GM21367 (cell line): ENCODE data around the gene PALLD.

ENCODE experiments used
- ATAC-seq: cut with Tn5 transposase; IDR thresholded peaks from one replicate; pipeline ENCODE4 v1.9.1; 2021; ENCODE audit not compliant: unreplicated experiment

The PALLD gene

DNA sequence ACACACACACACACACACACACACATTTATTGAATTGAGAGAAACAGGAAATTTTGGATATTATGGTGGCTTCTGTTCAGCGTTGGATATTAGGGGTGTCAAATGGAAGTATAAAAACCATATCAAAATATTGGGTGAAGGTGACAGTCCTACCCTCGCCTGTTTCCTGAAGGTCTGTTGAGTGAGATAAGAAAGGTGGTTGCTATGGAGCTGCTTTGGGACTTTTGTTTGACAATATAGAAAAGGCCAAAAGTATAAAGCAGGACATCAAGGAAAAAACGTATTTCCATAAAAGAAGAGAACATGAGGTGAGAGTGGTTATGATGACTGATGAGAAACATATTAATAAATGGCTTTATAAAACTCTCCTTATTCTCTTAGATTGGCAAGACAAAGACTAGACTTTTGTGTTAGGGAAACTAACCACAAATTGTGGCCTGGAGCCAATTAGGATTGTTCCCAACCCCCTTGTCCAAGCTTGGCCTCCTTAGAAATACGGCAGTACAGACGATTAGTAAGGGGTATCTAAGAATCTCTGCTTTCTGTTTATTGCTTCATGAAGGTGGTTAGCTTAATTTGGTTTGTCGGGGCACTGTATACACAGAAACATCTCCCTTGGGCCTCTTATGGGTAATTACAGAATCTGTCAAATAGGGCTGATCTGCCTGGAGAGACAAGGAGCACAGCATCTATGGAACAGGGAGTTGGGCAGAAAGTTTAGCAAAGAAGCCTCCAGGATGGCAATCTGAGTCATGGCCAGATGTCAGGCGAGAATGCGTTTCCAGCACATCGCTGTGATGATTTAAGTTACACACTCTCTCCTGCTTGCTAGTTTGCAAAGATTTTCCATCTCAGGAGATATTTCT, 315.2 kb downstream of the PALLD start:
- ATAC-seq, result no peak

- ATAC-seq, result no peak
Measured at GRCh38 chr4:168812806-168813205, 316.0 kb downstream of the PALLD start.

DNA sequence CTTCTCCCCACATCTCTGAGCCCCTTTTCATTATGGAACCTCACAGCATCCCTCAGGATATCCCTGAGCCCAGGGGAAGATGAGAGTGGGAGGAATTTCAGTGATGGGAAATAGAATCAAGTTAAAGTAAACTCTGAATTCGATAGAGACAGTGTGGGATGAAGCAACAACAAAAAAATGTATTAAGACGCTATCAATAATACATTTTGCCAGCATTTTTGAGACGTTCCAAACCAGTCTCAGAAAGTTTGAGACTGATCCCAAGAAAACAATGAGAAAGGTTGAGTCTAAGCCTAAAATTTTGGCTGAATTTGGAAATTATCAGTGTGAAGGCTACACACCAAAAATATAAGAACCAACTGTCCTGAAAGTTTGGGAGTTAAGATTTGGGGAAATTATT, 317.0 kb downstream of the PALLD start:
- no peak for ATAC-seq

- no peak for ATAC-seq
Measured at GRCh38 chr4:168815379-168816345, 318.8 kb downstream of the PALLD start.

DNA sequence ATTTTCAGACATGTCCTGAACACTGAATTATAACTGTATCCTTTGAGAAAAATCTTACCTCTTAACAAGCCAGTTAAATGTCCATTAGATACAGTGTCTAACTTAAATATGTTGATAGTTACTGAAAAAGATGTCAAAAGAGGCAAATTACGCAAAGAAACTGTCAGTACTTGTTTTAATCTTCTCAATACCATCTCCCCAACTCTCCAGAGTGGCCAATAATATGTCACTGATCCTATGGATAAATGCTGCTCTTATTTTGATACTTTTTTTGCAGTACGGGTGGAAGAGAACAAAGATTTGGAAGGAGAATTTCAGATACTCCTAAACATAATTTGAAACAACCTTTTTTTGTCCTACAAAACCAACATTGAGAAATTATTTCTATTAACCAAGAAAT, 320.5 kb downstream of the PALLD start:
- ATAC-seq, result no peak

GRCh38 chr4:168822481-168822880, 325.6 kb downstream of the PALLD start:
- no peak for ATAC-seq

GRCh38 chr4:168825975-168826374, 329.1 kb downstream of the PALLD start:
- no peak for ATAC-seq

GRCh38 chr4:168826620-168827019, 329.8 kb downstream of the PALLD start:
- ATAC-seq, result no peak

- ATAC-seq, result no peak
Measured at GRCh38 chr4:168830777-168831512, 334.1 kb downstream of the PALLD start.

GRCh38 chr4:168831585-168831918, 334.7 kb downstream of the PALLD start:
- ATAC-seq, result no peak

GRCh38 chr4:168831919-168832762, 335.3 kb downstream of the PALLD start:
- ATAC-seq, result peak; percentile 92

DNA sequence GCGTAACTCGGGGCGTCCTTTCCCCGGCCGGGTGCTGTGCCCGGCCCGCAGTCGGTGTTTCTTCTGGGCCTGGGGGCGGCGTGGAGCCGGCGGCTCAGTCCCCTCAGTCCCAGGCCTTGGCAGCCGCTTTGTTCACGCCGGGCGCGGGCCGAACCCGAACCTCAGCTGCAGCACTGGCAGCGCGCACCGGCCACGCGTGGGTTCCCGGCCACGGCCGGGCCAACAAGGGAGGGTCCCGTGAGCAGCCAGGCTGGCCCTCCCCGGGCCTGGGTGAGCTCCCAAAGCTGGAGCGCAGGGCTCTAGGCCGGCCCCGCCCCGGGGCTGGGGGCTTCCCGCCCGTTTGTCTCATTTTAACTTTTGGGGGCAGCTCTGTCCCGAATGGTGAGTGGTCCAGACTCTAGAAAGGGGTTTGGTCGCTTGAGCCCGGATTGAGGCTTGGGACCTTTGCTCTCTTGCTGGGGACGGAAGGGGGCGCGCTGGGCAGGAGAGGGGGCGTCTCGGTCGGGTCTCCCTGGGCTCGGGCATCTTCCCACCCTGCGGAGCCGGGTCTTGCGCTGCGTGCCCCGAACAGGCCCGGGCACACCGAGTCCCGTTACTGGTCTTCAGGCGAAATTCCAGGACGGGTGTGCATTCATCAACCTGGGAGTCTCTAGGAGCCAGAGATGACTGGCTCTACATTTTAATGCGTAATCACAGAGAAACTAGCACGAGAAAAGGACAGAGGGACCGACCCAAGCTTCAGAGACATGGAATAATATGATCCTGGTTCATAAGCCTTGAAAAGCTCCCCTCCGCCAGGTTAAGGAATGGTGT, 336.1 kb downstream of the PALLD start:
- no peak for ATAC-seq

GRCh38 chr4:168833881-168834280, 337.0 kb downstream of the PALLD start:
- no peak for ATAC-seq

GRCh38 chr4:168835880-168836454, 339.1 kb downstream of the PALLD start:
- no peak for ATAC-seq

- no peak for ATAC-seq
Measured at GRCh38 chr4:168836490-168836889, 339.6 kb downstream of the PALLD start.

DNA sequence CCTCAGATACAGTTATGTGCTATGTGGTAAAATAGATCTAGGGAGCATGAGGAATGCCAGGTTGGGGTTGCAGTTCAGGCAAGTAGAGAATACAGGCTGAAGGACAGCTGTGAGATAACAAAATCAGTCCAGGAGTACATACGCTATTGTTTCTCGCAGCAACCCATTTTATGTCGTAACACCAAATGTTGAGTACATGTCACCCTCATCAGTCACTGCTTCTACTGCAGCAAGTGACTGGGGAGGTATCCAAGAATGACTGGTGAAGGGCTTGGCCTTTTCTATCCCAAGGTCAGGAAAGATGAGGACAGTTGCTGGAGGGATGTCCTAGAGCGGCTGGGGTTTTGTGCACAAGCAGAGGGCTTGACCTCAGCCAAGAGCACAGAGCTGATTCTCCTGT, 341.1 kb downstream of the PALLD start:
- ATAC-seq, result no peak

- ATAC-seq, result no peak
Measured at GRCh38 chr4:168839758-168840391, 343.0 kb downstream of the PALLD start.

DNA sequence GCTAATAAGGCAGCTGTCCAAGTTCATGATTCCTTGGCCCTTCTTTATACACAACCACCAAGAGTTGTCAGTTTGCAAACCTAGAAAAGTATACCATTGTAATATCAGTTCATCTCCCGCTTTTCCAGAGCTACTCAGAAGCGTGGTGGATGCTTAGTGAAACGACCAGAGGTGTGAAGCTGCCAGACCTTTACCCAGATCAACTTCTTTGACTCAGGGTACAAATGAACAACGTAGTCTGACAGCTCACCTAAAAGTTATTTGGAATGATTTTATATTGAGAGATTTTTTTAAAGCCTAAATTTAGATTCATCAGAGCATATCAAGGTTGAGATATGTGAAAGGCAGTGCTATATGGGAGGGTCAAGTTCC, 343.5 kb downstream of the PALLD start:
- ATAC-seq, result no peak
